Lower leg skin (tissue), 4 donors: Measurements from ENCODE around the gene RAB21. TPM values are rescaled to one million over a fixed set of nuclear protein-coding genes. Genes with fewer than 3 reads are reported as not detected.
"Not testable (repeated sequence)": the region's sequence is repeated elsewhere in the genome, so short reads cannot be mapped to it uniquely, and the experiment has no call there.

Experiments
- DNase-seq, 2 donors: peaks; one replicate each; pipeline ENCODE4 v3.0.0-alpha.2; 2019; ENCODE audit warnings: low spot score in 2 of 2
- H3K4me3 ChIP-seq: fragments of 200-600 bp; sonication (generic); 2 replicates; pipeline ENCODE4 v1.5.1; 2017; ENCODE audit warnings: mild to moderate bottlenecking, low read depth; ENCODE audit not compliant: poor library complexity, severe bottlenecking
- POLR2A ChIP-seq, 2 donors: fragments of 450-650 bp; IDR thresholded peaks; one replicate each; pipeline ENCODE4 v1.6.1; 2016 to 2017; ENCODE audit warnings: antibody characterized with exemption in 2 of 2, mild to moderate bottlenecking in 1 of 2, moderate library complexity in 1 of 2
- WGBS, 2 donors: methylation state at CpG; one replicate each; pipeline ENCODE4 v1.1.5; 2018; 5-methylcytosine and 5-hydroxymethylcytosine counted together
- intact Hi-C: fragments of 100-400 bp; cut with DNase I; formaldehyde crosslinking; loops from one replicate; pipeline ENCODE4 v1.15.0; 2023; ENCODE audit warnings: low total_unique reads
- total RNA-seq, 4 donors: library from RNA; depleted of rRNA; stranded (reverse); fragments of >200 nt; gene quantifications; one replicate each; pipeline ENCODE4 v1.1.0, GENCODE V29; 2016
- TF ChIP-seq, protein P1 (sequence below), 3 donors: fragments of 450-650 bp; IDR thresholded peaks; one replicate each; pipeline ENCODE4 v1.5.1; 2016; ENCODE audit warnings: antibody characterized with exemption in 3 of 3, mild to moderate bottlenecking in 3 of 3, moderate library complexity in 2 of 3

The RAB21 gene
- total RNA-seq, 4 donors from 2014 or later, result 34.2 to 51.8 (median 39.1) TPM

DNA sequence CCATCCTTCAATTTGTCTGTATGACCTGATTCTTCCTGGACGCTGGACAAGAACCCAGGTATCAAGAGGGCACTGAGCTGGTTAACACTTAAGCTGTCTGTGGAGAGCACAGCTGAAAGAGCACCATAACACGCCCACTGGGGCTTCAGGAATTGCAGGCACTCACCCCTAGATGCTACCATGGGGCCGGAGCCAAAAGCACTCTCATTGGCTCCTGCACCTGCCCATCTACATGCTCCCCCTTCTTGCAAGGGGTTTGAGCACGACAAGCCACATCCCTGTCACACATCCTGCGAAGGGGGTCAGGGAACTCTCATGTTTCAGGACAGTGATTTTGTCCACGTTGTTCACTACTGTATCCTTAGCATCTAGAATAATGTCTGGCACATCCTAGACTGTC is 49.8 kb downstream of the RAB21 start:
- H3K4me3 ChIP-seq, result no peak overlapping the region
- intact Hi-C loops, result no loop called here
- no peak for DNase-seq
- no peak for TF ChIP-seq POLR2A (IDR thresholded peaks at IDR 0.05)
- TF ChIP-seq, protein P1, sequence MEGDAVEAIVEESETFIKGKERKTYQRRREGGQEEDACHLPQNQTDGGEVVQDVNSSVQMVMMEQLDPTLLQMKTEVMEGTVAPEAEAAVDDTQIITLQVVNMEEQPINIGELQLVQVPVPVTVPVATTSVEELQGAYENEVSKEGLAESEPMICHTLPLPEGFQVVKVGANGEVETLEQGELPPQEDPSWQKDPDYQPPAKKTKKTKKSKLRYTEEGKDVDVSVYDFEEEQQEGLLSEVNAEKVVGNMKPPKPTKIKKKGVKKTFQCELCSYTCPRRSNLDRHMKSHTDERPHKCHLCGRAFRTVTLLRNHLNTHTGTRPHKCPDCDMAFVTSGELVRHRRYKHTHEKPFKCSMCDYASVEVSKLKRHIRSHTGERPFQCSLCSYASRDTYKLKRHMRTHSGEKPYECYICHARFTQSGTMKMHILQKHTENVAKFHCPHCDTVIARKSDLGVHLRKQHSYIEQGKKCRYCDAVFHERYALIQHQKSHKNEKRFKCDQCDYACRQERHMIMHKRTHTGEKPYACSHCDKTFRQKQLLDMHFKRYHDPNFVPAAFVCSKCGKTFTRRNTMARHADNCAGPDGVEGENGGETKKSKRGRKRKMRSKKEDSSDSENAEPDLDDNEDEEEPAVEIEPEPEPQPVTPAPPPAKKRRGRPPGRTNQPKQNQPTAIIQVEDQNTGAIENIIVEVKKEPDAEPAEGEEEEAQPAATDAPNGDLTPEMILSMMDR (IDR thresholded peaks at IDR 0.05), result no peak
- WGBS, 2 donors, result 53 to 70% methylated on average over 6 of the region's 6 CpGs

DNA sequence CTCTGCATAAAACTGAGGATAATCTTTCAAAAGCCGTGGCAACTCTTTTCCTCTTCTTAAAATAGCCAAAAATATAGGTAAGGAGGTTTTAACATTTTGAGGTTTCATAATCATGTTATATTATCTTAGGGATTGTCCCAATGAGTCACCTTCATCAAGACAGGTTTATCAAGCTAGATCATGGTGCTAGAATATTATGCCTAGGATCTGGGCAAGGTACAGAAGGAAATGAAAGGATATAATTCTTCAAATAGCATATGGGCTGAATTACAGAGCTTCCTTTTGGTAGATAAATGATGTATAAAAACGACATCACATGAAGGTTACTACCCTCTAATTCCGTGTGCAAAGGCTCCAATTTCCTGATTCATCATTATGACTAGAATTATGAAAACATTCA is 56.3 kb downstream of the RAB21 start:
- no peak for DNase-seq
- WGBS, 2 donors, result 25 to 35% methylated on average over 3 of the region's 3 CpGs
- intact Hi-C loops, result no loop called here

DNA sequence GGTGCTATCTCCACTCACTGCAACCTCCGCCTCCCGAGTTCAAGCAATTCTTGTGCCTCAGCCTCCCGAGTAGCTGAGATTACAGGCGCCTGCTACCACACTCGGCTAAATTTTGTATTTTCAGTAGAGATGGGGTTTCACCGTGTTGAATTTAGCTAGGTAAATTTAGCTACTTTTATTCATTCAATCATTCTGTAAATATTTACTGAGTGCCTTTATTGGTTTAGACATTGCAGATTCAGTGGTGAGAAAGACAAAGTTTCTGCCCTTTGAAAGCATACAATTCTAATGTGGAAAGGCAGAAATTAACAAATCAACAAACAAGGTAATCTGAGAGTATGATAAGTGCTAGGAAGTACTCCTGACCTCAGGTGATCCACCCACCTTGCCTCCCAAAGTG is 60.6 kb downstream of the RAB21 start:
- WGBS, 2 donors, result 88 to 92% methylated on average over 6 of the region's 6 CpGs
- intact Hi-C loops, H3K4me3 ChIP-seq, DNase-seq: not testable (repeated sequence)

More for the DNA sequence above, 56.3 kb downstream of the RAB21 start:
- H3K4me3 ChIP-seq, result no peak overlapping the region
- no peak for TF ChIP-seq POLR2A (IDR thresholded peaks at IDR 0.05)
- TF ChIP-seq, protein P1 (IDR thresholded peaks at IDR 0.05), result no peak

DNA sequence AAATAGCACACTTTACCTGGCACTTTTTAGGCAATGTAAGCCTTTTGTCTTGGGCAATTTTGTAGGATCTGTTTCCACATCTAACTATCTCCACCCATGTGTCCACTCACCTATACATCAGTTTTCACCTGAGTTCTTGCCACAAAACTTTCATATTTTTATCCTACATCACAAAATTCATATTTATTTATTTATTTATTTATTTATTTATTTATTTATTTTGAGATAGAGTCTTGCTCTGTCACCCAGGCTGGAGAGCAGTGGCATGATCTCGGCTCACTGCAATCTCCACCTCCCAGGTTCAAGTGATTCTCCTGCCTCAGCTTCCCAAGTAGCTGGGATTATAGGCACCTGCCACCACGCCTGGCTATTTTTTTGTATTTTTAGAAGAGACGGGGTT is 67.4 kb downstream of the RAB21 start:
- H3K4me3 ChIP-seq, intact Hi-C loops, DNase-seq: not testable (repeated sequence)
- 90 to 100% methylated on average over 3 of the region's 3 CpGs for WGBS, 2 donors

DNA sequence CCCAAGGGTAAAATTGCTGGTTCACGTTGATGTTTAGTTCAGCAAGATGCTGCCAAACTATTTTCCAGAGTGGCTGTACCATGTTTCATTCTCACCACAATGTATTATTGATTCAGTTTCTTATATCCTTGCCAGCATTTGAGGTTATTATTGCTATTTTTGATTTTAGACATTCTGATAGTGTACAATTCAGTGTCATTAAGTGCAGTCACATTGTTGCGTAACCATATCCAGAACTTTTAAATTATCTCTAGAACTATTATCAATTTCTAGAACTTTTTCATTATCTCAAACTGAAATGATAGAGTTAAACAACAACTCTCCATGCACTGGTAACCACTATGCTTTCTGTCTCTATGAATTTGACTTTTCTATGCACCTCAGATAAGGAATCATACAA is 74.2 kb downstream of the RAB21 start:
- TF ChIP-seq, protein P1 (IDR thresholded peaks at IDR 0.05), result no peak
- WGBS, 2 donors, result 78% methylated on average over 2 of the region's 2 CpGs
- DNase-seq, result no peak
- no peak overlapping the region for H3K4me3 ChIP-seq
- intact Hi-C loops, result no loop called here

DNA sequence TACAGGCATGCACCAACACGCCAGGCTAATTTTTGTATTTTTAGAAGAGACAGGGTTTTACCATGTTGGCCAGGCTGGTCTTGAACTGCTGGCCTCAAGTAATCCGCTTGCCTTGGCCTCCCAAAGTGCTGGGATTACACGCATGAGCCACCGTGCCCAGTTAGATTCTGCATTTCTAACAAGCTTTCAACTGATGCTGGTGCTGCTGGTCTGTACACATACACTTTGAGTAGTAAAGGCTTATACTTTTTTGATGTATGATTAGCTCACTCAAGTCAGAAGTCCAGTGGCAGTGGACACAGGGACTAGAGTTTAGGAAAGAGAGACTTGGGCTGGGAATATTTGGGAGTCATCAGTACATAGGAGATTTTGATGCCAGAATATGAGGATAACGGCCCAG is 82.7 kb downstream of the RAB21 start:
- DNase-seq, result no peak
- 92% methylated on average over 5 of the region's 5 CpGs for WGBS, 2 donors
- intact Hi-C loops, result no loop called here
- no peak for TF ChIP-seq POLR2A (IDR thresholded peaks at IDR 0.05)
- TF ChIP-seq, protein P1 (IDR thresholded peaks at IDR 0.05), result no peak
- no peak overlapping the region for H3K4me3 ChIP-seq

DNA sequence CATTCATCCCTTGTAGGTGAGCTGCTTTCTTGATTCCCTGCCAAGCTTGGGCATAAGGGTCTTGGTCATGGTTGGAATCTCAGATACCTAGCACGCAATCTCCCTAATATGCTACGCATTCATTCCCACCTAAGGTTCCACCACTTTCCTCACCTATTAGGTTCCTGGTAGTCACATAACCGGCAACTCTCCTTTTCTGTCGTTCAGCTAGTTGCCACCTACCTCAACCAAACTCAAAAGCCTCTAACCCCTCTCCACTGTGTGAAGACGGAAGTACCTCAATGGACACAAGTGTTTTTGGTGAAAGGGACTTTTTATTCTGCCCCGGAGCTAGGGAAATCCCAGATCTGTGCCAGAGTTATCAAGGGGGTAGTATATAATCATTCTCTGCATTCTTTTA is 83.6 kb downstream of the RAB21 start:
- 73 to 85% methylated on average over 6 of the region's 6 CpGs for WGBS, 2 donors
- no peak for DNase-seq

More for the DNA sequence above, 83.6 kb downstream of the RAB21 start:
- intact Hi-C loops, result no loop called here
- TF ChIP-seq POLR2A (IDR thresholded peaks at IDR 0.05), result no peak
- TF ChIP-seq, protein P1 (IDR thresholded peaks at IDR 0.05), result no peak
- H3K4me3 ChIP-seq, result no peak overlapping the region
